Measurements from ENCODE around the gene AQP10.
A peak's percentile ranks its signal among the peaks of the same experiment; 100 is the strongest.

The AQP10 gene

DNA sequence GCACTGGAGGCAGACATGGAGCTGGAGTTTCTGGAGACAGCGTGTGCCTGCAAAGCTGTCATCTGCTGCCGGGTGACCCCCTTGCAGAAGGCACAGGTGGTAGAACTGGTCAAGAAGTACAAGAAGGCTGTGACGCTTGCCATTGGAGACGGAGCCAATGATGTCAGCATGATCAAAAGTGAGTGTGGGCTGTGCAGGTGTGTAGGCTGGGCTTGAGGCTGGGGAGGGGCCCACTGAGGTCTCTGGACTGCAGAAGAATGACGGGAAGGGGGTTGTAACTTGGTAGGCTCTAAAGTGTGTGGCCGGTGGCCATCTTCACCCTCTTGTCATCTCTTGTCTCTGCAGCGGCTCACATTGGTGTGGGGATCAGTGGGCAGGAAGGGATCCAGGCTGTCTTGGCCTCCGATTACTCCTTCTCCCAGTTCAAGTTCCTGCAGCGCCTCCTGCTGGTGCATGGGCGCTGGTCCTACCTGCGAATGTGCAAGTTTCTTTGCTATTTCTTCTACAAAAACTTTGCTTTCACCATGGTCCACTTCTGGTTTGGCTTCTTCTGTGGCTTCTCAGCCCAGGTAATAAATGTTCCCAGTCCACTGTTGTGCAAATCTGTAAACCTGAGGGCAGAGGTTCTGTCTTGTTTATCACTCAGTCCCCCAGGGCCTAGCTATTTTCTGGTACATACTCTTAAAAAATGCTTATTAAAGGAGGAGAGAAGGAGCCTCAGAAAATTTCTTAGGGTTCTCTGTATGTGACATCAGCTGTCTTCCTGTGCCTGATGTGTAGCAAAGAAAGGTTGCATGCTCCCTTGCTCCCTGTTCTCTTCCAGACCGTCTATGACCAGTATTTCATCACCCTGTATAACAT lies 24.3 kb downstream of the AQP10 start:
- TF ChIP-seq CTCF (IDR thresholded peaks at IDR 0.05; ENCODE audit: extremely low read depth, missing control alignments), result peak; percentile 45
- DNase-seq (ENCODE audit: low spot score), result peak; percentile 58

DNA sequence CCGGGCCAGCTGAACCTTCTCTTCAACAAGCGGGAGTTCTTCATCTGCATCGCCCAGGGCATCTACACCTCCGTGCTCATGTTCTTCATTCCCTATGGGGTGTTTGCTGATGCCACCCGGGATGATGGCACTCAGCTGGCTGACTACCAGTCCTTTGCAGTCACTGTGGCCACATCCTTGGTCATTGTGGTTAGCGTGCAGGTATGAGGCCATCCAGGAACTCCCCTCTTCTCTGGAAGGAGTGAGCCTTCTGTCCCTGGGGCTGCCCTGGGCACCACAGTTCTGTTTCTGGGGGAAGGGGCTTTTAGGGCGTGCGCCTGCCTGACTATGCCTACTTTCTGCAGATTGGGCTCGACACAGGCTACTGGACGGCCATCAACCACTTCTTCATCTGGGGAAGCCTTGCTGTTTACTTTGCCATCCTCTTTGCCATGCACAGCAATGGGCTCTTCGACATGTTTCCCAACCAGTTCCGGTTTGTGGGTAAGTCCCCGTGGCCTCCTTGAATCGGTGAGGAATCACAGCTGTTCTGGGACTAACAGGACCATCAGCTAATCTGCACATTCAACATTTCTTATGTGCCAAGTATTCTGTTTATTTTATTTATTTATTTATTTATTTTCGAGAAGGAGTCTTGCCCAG lies 25.5 kb downstream of the AQP10 start:
- no peak for TF ChIP-seq CTCF (IDR thresholded peaks at IDR 0.05; ENCODE audit: extremely low read depth, missing control alignments)
- DNase-seq (ENCODE audit: low spot score), result no peak

- DNase-seq (ENCODE audit: low spot score), result no peak
- TF ChIP-seq CTCF (IDR thresholded peaks at IDR 0.05; ENCODE audit: extremely low read depth, missing control alignments), result no peak
These were observed 27.1 kb downstream of the AQP10 start for GRCh38 chr1:154347961-154348360.

DNA sequence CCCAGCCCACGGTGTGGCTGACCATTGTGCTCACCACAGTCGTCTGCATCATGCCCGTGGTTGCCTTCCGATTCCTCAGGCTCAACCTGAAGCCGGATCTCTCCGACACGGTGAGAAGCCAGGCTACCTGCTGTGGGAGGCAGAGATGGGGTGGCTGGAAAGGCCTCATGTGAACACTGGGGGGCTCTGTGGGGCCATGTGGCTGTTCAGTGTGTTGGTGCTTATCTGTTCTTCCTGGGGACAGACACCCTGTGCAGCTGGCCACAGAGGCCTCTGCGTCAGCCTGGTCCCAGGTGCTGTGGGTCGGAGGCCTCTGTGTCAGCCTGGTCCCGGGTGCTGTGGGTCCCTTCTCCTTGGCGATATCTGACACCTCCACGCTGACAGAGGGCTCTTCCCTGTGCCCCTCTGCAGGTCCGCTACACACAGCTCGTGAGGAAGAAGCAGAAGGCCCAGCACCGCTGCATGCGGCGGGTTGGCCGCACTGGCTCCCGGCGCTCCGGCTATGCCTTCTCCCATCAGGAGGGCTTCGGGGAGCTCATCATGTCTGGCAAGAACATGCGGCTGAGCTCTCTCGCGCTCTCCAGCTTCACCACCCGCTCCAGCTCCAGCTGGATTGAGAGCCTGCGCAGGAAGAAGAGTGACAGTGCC lies 27.7 kb downstream of the AQP10 start:
- DNase-seq (ENCODE audit: low spot score), result no peak

DNA sequence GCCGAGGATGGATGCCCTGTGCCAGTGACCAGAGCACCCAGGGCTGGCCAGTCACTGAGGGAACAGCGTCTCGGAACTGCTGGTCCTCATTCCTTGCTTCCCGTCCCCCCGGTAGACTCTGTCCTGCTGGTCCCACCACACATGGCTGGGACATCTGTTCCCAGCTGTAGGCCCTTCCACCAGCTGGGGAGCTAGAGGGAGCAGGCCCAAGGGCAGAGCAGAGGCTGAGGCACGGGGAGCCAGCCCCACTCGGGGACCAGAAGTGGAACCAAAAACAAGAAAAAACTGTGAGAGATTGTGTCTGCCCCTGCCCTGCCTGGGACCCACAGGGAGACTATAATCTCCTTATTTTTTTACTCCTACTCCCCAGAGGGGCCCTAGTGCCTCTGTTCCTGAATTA lies 28.2 kb downstream of the AQP10 start:
- no peak for DNase-seq (ENCODE audit: low spot score)
- TF ChIP-seq CTCF (IDR thresholded peaks at IDR 0.05; ENCODE audit: extremely low read depth, missing control alignments), result no peak

More for the DNA sequence above, 27.7 kb downstream of the AQP10 start:
- no peak for TF ChIP-seq CTCF (IDR thresholded peaks at IDR 0.05; ENCODE audit: extremely low read depth, missing control alignments)

GRCh38 chr1:154350383-154350782 lies 29.5 kb downstream of the AQP10 start:
- no peak for TF ChIP-seq CTCF (IDR thresholded peaks at IDR 0.05; ENCODE audit: extremely low read depth, missing control alignments)
- DNase-seq (ENCODE audit: low spot score), result peak; percentile 3

Measured in GM20000 (cell line).